AG04449 (cell line): ENCODE data around the gene TBX3.

Source experiments
- CTCF ChIA-PET: fragments of 350-600 bp; formaldehyde crosslinking; extraction: SDS; loops from one replicate; lab custom pipeline; 2021; ENCODE audit warnings: antibody characterized with exemption; lab: Yijun Ruan, JAX
- POLR2A ChIA-PET: fragments of 400-600, 350-600 bp; formaldehyde crosslinking; extraction: SDS; loops from one replicate; lab custom pipeline; 2020; ENCODE audit warnings: antibody characterized with exemption, inconsistent platforms; lab: Yijun Ruan, JAX
- DNase-seq: peaks from one replicate; pipeline ENCODE4 v3.0.0-alpha.2; 2010; ENCODE audit warnings: low read depth, low spot score
- H3K4me3 ChIP-seq: 2 replicates; pipeline ENCODE4 v1.5.1; 2011; ENCODE audit warnings: low read depth, mild to moderate bottlenecking, control low read depth, low read length
- TF ChIP-seq, protein P1 (sequence below): IDR thresholded peaks from one replicate; pipeline ENCODE4 v1.5.1; 2011; ENCODE audit warnings: mild to moderate bottlenecking, moderate library complexity, low read length, control low read depth, inconsistent platforms; ENCODE audit not compliant: insufficient read depth; ENCODE audit errors: missing control alignments

The TBX3 gene

DNA sequence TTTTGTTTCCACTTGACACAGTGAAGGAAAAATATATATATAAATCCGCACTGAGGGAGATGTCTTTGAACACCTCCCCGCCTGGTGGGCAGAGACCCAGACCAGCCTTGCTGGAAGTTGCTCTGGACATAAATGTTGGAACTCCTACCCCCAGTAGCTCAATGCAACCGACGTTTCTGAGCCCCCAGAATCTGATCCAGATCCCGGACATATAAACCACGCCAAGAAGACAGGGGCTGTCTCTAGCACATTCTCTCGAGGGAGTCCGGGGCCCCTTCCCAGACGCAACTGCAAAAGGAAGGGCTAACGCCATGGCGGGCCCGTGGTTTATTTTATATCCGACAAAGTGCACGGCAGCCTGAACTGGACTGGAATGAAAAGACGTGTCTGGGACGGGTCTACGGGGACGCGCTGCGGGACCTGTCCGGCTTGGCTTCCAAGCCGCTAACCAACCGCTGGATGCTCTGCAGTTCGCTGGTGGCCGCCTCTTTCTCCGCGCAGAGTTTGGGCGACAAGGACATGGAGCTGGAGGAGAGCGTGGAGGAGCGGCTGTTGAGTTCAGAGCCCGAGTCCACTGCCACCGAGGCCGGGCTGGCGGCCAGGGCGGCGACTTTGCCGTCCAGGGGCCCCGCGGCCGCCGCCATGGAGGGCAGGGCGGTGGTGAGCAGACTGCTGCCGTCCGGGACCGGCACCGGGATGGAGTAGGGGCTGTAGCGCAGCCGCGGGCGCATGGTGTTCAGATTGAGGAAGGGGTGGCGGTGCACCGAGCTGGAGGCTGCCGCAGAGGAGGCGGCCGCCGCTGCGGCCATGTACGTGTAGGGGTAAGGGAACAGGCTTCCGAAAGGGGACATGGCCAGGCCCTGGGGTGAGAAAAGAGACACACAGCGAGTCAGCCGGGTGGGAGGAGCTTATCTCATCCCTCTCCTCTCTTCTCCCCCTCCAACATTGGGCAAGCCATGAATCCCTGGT lies 12.2 kb downstream of the TBX3 start:
- ChIA-PET CTCF (interaction anchor here (0.9 to 12.1 kb wide), 6 partner anchors 9 to 1246 kb away, joined by 3 to 247 read pairs (median 7); partner anchors contain the start of gene TBX3), POLR2A (interaction anchor here (5.3 kb wide), 1 partner anchor 12 kb away, joined by 47 read pairs; the partner anchor contains the start of gene TBX3)
- TF ChIP-seq, protein P1, sequence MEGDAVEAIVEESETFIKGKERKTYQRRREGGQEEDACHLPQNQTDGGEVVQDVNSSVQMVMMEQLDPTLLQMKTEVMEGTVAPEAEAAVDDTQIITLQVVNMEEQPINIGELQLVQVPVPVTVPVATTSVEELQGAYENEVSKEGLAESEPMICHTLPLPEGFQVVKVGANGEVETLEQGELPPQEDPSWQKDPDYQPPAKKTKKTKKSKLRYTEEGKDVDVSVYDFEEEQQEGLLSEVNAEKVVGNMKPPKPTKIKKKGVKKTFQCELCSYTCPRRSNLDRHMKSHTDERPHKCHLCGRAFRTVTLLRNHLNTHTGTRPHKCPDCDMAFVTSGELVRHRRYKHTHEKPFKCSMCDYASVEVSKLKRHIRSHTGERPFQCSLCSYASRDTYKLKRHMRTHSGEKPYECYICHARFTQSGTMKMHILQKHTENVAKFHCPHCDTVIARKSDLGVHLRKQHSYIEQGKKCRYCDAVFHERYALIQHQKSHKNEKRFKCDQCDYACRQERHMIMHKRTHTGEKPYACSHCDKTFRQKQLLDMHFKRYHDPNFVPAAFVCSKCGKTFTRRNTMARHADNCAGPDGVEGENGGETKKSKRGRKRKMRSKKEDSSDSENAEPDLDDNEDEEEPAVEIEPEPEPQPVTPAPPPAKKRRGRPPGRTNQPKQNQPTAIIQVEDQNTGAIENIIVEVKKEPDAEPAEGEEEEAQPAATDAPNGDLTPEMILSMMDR = no peak
- no peak overlapping the region for H3K4me3 ChIP-seq
- DNase-seq = no peak

DNA sequence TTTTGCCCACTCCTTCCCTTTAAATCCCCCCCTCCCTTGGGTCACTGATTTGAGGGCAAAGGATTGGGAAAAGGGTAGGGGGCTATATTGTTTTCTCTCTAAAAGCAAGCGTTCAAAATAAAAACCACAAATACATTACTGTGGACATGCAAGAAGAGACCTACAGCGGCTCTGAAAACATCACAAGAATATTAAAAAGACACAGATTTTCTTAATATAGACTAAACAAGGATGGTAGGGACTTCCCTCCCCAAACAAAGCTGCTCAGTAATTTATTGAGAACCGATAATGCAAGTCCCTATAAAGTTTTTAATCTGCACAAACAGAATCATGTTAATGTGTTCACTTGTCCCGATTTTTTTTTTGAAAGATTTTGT lies 12.9 kb downstream of the TBX3 start:
- H3K4me3 ChIP-seq = no peak overlapping the region
- POLR2A ChIA-PET = interaction anchor here (2.5 kb wide), 1 partner anchor 13 kb away, joined by 33 read pairs; the partner anchor contains the start of gene TBX3
- DNase-seq = no peak
- TF ChIP-seq, protein P1 = no peak
- CTCF ChIA-PET = interaction anchor here (0.8 to 12.1 kb wide), 5 partner anchors 8 to 1247 kb away, joined by 3 to 247 read pairs (median 9); partner anchors contain the start of gene TBX3

DNA sequence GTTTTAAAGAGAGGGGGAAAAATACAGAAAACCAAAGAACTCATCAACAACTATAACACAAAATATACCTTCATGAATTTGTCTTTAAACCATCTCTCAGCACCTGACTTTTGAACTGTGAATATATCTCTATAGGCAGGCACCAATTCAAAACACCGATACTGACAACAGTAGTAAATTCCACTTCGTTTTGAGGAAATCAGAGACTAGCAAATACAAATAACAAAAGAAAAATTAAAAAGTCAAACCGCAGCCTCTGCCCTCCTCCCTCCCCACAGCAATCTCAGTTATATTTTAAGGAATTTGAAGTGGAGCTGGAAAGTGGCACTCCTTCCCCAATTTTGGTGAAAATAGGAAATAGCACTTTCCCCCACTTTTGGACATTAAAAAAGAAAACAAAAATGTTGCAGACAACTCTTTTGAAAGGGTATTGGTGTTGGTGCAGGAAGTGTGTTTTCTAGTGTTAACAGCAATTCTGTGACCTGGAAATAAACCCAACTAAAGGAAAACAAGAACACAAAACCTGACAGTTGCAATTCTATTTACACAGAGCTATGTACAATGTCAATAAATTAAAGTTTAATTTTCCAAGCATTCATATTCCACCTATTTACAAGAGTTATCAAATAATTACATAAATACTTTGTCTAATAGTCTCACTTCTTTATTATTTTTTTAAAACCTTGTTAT lies 13.5 kb downstream of the TBX3 start:
- ChIA-PET POLR2A (interaction anchor here (1.2 to 2.5 kb wide), 2 partner anchors 11 to 13 kb away, joined by 4 to 33 read pairs; partner anchors contain the start of gene TBX3), CTCF (interaction anchor here (0.8 to 12.1 kb wide), 4 partner anchors 12 to 1247 kb away, joined by 3 to 247 read pairs (median 24); partner anchors contain the start of gene TBX3)
- no peak overlapping the region for H3K4me3 ChIP-seq
- no peak for DNase-seq
- TF ChIP-seq, protein P1 = no peak

DNA sequence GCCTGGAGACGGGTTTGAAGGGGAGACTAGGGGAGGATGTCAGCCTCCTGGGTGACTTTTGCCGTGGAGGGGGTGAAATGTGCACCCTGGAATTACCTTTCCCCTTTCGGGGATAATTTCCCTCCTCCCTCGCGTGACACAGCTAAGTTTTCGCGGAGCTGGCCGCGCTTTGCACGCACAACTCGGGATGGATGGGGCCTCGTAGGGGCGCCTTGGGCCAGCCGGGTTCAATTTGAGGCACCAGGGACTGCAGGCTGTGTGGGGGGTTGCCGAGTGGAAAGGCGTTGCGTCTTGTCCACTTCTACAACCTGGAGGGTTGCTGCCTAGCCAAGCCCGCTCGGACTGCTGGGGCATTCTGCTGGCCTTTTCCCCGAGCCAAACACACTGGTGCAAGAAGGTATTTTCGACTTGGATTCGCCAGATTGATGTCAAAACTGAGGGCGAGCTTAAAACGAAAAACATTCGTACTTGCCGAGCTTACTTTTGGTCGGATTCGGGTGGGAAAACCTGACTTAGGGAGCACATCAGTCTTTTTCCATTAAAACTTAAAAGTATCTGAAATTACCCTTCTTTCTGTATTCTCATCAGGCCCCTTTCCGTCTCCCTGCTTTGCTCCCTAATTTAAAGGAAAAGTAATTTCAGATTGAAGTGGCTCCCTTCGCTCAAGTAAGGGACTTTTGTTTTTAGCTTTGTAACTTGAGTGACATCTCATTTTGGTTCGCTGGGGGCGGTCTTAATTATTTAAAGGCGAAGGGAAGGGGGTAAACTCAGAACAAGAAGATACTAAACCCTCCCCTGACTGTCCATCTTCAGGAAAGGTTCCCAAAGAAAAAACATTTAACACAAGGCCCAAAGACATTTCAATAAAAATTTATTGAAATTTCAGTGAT lies 14.3 kb downstream of the TBX3 start:
- ChIA-PET POLR2A (interaction anchor here (0.8 to 2.5 kb wide), 3 partner anchors 9 to 14 kb away, joined by 3 to 33 read pairs (median 4); partner anchors contain the start of gene TBX3), CTCF (interaction anchor here (0.8 to 12.1 kb wide), 4 partner anchors 13 to 1249 kb away, joined by 3 to 247 read pairs (median 30); partner anchors contain the start of gene TBX3)
- TF ChIP-seq, protein P1 = no peak
- peak overlapping the region; percentile 34 for H3K4me3 ChIP-seq
- DNase-seq = no peak

DNA sequence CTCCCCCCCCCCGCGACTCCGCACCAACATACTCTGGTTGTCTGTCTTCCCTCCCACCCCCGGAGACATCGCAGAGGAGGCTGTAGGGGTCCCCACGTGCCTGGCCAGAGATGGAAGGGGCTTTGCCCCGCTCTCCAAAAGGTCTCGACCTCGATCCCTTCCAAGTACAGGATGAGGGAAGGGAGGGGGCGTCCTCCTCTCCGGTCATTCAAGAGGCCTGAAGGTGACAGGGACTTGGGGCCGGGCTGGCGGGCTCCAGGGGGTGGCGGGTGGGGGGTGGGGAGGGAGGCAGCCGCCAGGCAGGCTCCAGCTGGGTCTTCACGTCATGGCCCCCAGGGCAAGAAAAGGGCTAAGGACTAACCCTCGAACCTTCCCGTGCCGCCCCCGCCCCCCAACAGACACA lies 15.1 kb downstream of the TBX3 start:
- TF ChIP-seq, protein P1 = no peak
- CTCF ChIA-PET = interaction anchor here (0.8 to 12.1 kb wide), 9 partner anchors 14 to 1249 kb away, joined by 3 to 247 read pairs (median 4); partner anchors contain the start of gene TBX3
- POLR2A ChIA-PET = interaction anchor here (2.5 kb wide), 1 partner anchor 15 kb away, joined by 33 read pairs; the partner anchor contains the start of gene TBX3
- peak overlapping the region; percentile 52 for H3K4me3 ChIP-seq
- DNase-seq = no peak
